AG10803 (cell line): ENCODE results near the gene CBY3.
A peak's percentile ranks its signal among the peaks of the same experiment; 100 is the strongest.
"Not testable (repeated sequence)": the region's sequence is repeated elsewhere in the genome, so short reads cannot be mapped to it uniquely, and the experiment has no call there.

ENCODE experiments used
- DNase-seq: peaks from one replicate; pipeline ENCODE4 v3.0.0; 2010; ENCODE audit warnings: low read depth
- H3K4me3 ChIP-seq: 2 replicates; pipeline ENCODE4 v1.5.1; 2011; ENCODE audit warnings: mild to moderate bottlenecking, low read length, control low read depth
- TF ChIP-seq, protein P1 (sequence below): conservative IDR thresholded peaks from 2 replicates; pipeline ENCODE4 v1.5.1; 2011; ENCODE audit warnings: mild to moderate bottlenecking, low read length, control low read depth, inconsistent platforms

Gene CBY3

GRCh38 chr5:179653135-179653534 is 27.7 kb downstream of the CBY3 start:
- H3K4me3 ChIP-seq, DNase-seq: not testable (repeated sequence)

DNA sequence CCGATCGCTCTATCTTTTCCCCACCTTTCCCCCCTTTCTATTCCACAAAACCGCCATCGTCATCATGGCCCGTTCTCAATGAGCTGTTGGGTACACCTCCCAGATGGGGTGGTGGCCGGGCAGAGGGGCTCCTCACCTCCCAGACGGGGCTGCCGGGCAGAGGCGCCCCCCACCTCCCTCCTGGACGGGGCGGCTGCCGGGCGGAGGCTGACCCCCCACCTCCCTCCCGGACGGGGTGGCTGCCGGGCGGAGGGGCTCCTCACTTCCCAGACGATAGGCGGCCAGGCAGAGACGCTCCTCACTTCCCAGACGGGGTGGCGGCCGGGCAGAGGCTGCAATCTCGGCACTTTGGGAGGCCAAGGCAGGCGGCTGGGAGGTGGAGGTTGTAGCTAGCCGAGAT is 30.6 kb downstream of the CBY3 start:
- H3K4me3 ChIP-seq, DNase-seq: not testable (repeated sequence)

GRCh38 chr5:179649166-179649703 is 31.6 kb downstream of the CBY3 start:
- DNase-seq, H3K4me3 ChIP-seq: not testable (repeated sequence)

- TF ChIP-seq, protein P1, sequence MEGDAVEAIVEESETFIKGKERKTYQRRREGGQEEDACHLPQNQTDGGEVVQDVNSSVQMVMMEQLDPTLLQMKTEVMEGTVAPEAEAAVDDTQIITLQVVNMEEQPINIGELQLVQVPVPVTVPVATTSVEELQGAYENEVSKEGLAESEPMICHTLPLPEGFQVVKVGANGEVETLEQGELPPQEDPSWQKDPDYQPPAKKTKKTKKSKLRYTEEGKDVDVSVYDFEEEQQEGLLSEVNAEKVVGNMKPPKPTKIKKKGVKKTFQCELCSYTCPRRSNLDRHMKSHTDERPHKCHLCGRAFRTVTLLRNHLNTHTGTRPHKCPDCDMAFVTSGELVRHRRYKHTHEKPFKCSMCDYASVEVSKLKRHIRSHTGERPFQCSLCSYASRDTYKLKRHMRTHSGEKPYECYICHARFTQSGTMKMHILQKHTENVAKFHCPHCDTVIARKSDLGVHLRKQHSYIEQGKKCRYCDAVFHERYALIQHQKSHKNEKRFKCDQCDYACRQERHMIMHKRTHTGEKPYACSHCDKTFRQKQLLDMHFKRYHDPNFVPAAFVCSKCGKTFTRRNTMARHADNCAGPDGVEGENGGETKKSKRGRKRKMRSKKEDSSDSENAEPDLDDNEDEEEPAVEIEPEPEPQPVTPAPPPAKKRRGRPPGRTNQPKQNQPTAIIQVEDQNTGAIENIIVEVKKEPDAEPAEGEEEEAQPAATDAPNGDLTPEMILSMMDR: no peak
- H3K4me3 ChIP-seq: no peak overlapping the region
Measured at GRCh38 chr5:179648410-179648809, 32.4 kb downstream of the CBY3 start.

DNA sequence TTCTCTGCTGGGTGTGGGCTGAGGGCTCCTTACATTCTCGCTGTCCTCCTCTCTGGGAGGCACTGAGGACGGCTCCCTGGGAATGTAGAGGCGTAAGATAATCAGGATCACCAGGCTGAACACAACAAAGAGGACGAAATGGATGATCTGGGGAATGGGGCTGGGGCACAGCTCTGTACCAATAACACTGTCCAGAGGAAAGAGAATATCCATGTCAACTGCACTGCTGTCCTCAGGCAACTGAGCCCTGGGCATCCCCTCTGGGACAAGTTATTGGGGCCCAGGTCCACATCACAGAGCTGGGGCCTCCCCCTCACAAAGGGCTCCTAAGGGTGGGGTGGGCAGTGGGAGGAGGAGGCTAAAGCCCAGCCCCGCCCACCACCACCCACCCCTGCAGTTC is 36.1 kb downstream of the CBY3 start:
- not testable (repeated sequence) for H3K4me3 ChIP-seq, DNase-seq

More at GRCh38 chr5:179648410-179648809, 32.4 kb downstream of the CBY3 start:
- no peak for DNase-seq

- not testable (repeated sequence) for H3K4me3 ChIP-seq, DNase-seq
Measured at GRCh38 chr5:179643141-179643920, 37.5 kb downstream of the CBY3 start.

GRCh38 chr5:179642626-179643025 is 38.2 kb downstream of the CBY3 start:
- not testable (repeated sequence) for DNase-seq, H3K4me3 ChIP-seq

DNA sequence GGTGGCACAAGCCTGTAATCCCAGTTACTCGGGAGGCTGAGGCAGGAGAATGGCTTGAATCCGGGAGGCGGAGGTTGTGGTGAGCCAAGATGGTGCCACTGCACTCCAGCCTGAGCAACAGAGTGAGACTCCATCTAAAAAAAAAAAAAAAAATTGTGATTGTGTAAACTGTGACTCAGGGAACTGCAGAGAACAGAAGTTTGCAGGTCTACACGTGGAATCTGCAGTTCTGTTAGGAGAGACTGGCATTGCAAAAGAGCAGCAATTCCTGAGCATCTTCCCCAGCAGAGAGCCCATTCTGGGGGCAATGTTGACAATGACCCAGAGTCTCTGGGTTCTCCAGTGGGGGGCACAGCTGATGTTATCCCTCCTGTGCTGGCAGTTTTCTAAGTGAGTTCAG is 39.1 kb downstream of the CBY3 start:
- DNase-seq: not testable (repeated sequence)

GRCh38 chr5:179639296-179639695 is 41.5 kb downstream of the CBY3 start:
- H3K4me3 ChIP-seq, DNase-seq: not testable (repeated sequence)

More for the DNA sequence above, 39.1 kb downstream of the CBY3 start:
- H3K4me3 ChIP-seq: not testable (repeated sequence)

- not testable (repeated sequence) for H3K4me3 ChIP-seq, DNase-seq
Measured at GRCh38 chr5:179634370-179635172, 46.3 kb downstream of the CBY3 start.

DNA sequence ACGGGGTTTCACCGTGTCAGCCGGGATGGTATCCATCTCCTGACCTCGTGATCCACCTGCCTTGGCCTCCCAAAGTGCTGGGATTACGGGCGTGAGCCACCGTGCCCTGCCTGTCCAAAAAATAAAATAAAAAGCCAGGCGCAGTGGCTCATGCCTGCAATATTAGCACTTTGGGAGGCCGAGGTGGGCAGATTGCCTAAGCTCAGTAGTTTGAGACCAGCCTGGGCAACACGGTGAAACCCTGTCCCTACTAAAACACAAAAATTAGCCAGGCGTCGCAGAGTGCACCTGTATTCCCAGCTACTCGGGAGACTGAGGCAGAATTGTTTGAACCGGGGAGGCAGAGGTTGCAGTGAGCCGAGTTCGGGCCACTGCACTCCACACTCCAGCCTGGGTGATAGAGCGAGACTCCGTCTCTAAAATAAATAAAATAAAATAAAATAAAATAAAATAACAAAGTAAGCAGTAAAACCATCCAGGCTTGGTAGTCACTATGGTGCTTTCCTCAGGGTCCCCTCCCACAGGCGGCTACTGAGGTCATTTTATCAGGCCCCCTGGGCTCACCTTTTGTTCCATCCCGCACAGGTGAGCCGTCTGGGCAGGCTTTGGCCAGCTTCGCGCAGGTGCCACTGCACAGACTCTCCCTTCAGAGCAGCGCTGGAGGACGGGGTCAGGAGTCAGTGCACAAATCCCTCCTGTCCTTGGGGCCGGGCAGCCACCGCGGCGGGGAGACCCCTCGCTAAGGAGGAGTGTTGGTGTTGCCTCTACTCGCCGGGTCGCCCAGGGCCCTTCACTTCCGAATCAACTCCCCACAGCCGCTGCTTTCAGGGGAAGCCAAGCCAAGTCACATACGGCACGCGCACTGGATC is 47.1 kb downstream of the CBY3 start:
- not testable (repeated sequence) for DNase-seq
- peak overlapping the region; percentile 54 for H3K4me3 ChIP-seq
